IMR-90 (cell line): ENCODE measurements around the gene AXDND1.

ENCODE experiments used
- BHLHE40 ChIP-seq: fragments of 150-350 bp; IDR thresholded peaks from 2 replicates; pipeline ENCODE4 v1.6.1; 2016; ENCODE audit warnings: mild to moderate bottlenecking, low read depth, low read length
- CEBPB ChIP-seq: IDR thresholded peaks from 2 replicates; pipeline ENCODE4 v1.6.1; 2012; ENCODE audit warnings: low read depth, low read length, improper control_type of control experiment
- MAFK ChIP-seq: IDR thresholded peaks from 2 replicates; pipeline ENCODE4 v1.6.1; 2012; ENCODE audit warnings: low read depth, low read length, improper control_type of control experiment
- MAZ ChIP-seq: IDR thresholded peaks from 2 replicates; pipeline ENCODE4 v1.6.1; 2012; ENCODE audit warnings: low read depth, mild to moderate bottlenecking, low read length, improper control_type of control experiment, moderate library complexity, borderline replicate concordance
- NFE2L2 ChIP-seq: fragments of 150-350 bp; IDR thresholded peaks from 2 replicates; pipeline ENCODE4 v1.6.1; 2016; ENCODE audit warnings: low read depth, mild to moderate bottlenecking, low read length
- POLR2A ChIP-seq: IDR thresholded peaks from 2 replicates; pipeline ENCODE4 v1.6.1; 2012; ENCODE audit warnings: mild to moderate bottlenecking, low read depth, low read length
- RAD21 ChIP-seq: IDR thresholded peaks from 2 replicates; pipeline ENCODE4 v1.6.1; 2012; ENCODE audit warnings: low read length, improper control_type of control experiment
- RFX5 ChIP-seq: IDR thresholded peaks from 2 replicates; pipeline ENCODE4 v1.8.0; 2012; ENCODE audit warnings: low read depth, mild to moderate bottlenecking, low read length, moderate library complexity
- TF ChIP-seq, protein P1 (sequence below): conservative IDR thresholded peaks from 2 replicates; pipeline ENCODE4 v1.5.1; 2012; ENCODE audit warnings: mild to moderate bottlenecking, low read depth, low read length, improper control_type of control experiment
- TF ChIP-seq, protein P2 (sequence below): fragments of 150-350 bp; IDR thresholded peaks from 2 replicates; pipeline ENCODE4 v1.6.1; 2016; ENCODE audit warnings: low read depth, mild to moderate bottlenecking, low read length, moderate library complexity, borderline replicate concordance
- TF ChIP-seq, protein P3 (sequence below): fragments of 150-350 bp; IDR thresholded peaks from 2 replicates; pipeline ENCODE4 v1.6.1; 2017; ENCODE audit warnings: mild to moderate bottlenecking, antibody characterized with exemption, low read length, low read depth

DNA sequence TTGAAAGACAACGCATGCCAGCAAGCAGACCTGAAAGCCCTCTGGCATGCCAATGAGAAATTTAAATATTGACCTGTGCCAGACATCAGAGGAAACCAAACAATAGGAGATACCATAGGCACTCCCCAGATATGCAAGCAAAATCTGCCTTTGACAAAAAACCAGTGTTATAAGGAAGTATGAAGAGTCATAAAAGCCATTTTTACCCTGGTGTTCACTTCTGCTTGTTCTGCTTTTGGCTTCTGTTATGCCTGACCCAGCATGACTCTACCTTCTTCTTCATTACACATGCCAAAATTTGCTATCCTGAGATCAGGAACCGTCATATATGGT, 183.6 kb downstream of the AXDND1 start:
- TF ChIP-seq, protein P1, sequence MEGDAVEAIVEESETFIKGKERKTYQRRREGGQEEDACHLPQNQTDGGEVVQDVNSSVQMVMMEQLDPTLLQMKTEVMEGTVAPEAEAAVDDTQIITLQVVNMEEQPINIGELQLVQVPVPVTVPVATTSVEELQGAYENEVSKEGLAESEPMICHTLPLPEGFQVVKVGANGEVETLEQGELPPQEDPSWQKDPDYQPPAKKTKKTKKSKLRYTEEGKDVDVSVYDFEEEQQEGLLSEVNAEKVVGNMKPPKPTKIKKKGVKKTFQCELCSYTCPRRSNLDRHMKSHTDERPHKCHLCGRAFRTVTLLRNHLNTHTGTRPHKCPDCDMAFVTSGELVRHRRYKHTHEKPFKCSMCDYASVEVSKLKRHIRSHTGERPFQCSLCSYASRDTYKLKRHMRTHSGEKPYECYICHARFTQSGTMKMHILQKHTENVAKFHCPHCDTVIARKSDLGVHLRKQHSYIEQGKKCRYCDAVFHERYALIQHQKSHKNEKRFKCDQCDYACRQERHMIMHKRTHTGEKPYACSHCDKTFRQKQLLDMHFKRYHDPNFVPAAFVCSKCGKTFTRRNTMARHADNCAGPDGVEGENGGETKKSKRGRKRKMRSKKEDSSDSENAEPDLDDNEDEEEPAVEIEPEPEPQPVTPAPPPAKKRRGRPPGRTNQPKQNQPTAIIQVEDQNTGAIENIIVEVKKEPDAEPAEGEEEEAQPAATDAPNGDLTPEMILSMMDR: no peak
- TF ChIP-seq, protein P2, sequence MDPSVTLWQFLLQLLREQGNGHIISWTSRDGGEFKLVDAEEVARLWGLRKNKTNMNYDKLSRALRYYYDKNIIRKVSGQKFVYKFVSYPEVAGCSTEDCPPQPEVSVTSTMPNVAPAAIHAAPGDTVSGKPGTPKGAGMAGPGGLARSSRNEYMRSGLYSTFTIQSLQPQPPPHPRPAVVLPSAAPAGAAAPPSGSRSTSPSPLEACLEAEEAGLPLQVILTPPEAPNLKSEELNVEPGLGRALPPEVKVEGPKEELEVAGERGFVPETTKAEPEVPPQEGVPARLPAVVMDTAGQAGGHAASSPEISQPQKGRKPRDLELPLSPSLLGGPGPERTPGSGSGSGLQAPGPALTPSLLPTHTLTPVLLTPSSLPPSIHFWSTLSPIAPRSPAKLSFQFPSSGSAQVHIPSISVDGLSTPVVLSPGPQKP: no peak
- TF ChIP-seq POLR2A: no peak
- no peak for TF ChIP-seq NFE2L2
- no peak for TF ChIP-seq BHLHE40
- no peak for TF ChIP-seq RAD21
- TF ChIP-seq, protein P3, sequence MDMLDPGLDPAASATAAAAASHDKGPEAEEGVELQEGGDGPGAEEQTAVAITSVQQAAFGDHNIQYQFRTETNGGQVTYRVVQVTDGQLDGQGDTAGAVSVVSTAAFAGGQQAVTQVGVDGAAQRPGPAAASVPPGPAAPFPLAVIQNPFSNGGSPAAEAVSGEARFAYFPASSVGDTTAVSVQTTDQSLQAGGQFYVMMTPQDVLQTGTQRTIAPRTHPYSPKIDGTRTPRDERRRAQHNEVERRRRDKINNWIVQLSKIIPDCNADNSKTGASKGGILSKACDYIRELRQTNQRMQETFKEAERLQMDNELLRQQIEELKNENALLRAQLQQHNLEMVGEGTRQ: no peak
- no peak for TF ChIP-seq CEBPB
- TF ChIP-seq MAFK: no peak
- TF ChIP-seq RFX5: no peak
- no peak for TF ChIP-seq MAZ
